ENCODE measurements around the gene FRRS1. TPM values are rescaled to one million over a fixed set of nuclear protein-coding genes. Genes with fewer than 3 reads are reported as not detected.
"Not testable (repeated sequence)": the region's sequence is repeated elsewhere in the genome, so short reads cannot be mapped to it uniquely, and the experiment has no call there.

The FRRS1 gene
- polyA plus RNA-seq, 1 experiment = 0.93 TPM

GRCh38 chr1:99763956-99764355 lies 2.5 kb downstream of the FRRS1 start:
- Histone ChIP-seq H3K36me3 (ENCODE audit: control insufficient read depth, insufficient read depth, low read length) (no peaks in the 10 kb centered on the region), H3K27me3 (ENCODE audit: control insufficient read depth, insufficient read depth, low read length) (no peaks in the 10 kb centered on the region), H3K4me3 (ENCODE audit: low read depth, low read length) (no peak overlapping the region)
- no peak for DNase-seq (ENCODE audit: low read depth)
- TF ChIP-seq CTCF (IDR thresholded peaks at IDR 0.05; ENCODE audit: insufficient read depth, low read depth, low read length) = no peak
- CTCF ChIA-PET = interaction anchor here (0.6 kb wide), 1 partner anchor 493 kb away, joined by 4 read pairs; no protein-coding TSS in a partner anchor
- POLR2A ChIA-PET = no interaction called here

- Histone ChIP-seq H3K27me3 (ENCODE audit: control insufficient read depth, insufficient read depth, low read length) (no peaks in the 10 kb centered on the region), H3K4me3 (ENCODE audit: low read depth, low read length) (no peak overlapping the region), H3K36me3 (ENCODE audit: control insufficient read depth, insufficient read depth, low read length) (no peaks in the 10 kb centered on the region)
- no peak for TF ChIP-seq CTCF (IDR thresholded peaks at IDR 0.05; ENCODE audit: insufficient read depth, low read depth, low read length)
- POLR2A ChIA-PET = no interaction called here
- DNase-seq (ENCODE audit: low read depth) = no peak
- CTCF ChIA-PET = no interaction called here
Measured at GRCh38 chr1:99761774-99762173, 4.7 kb downstream of the FRRS1 start.

- CTCF ChIA-PET = no interaction called here
- DNase-seq (ENCODE audit: low read depth) = no peak
- Histone ChIP-seq H3K4me3 (ENCODE audit: low read depth, low read length) (no peak overlapping the region), H3K36me3 (ENCODE audit: control insufficient read depth, insufficient read depth, low read length) (no peaks in the 10 kb centered on the region), H3K27me3 (ENCODE audit: control insufficient read depth, insufficient read depth, low read length) (no peaks in the 10 kb centered on the region)
- POLR2A ChIA-PET = no interaction called here
- TF ChIP-seq CTCF (IDR thresholded peaks at IDR 0.05; ENCODE audit: insufficient read depth, low read depth, low read length) = no peak
Measured at GRCh38 chr1:99759518-99760160, 6.8 kb downstream of the FRRS1 start.

- POLR2A ChIA-PET; CTCF ChIA-PET; H3K36me3 ChIP-seq (ENCODE audit: control insufficient read depth, insufficient read depth, low read length); DNase-seq (ENCODE audit: low read depth); H3K27me3 ChIP-seq (ENCODE audit: control insufficient read depth, insufficient read depth, low read length); H3K4me3 ChIP-seq (ENCODE audit: low read depth, low read length): not testable (repeated sequence)
Measured at GRCh38 chr1:99758686-99759517, 7.5 kb downstream of the FRRS1 start.

- Histone ChIP-seq H3K4me3 (ENCODE audit: low read depth, low read length) (no peak overlapping the region), H3K27me3 (ENCODE audit: control insufficient read depth, insufficient read depth, low read length) (no peaks in the 10 kb centered on the region), H3K36me3 (ENCODE audit: control insufficient read depth, insufficient read depth, low read length) (no peaks in the 10 kb centered on the region)
- ChIA-PET CTCF (no interaction called here), POLR2A (interaction anchor here (0.6 kb wide), 1 partner anchor 62 kb away, joined by 3 read pairs; no protein-coding TSS in a partner anchor)
- no peak for DNase-seq (ENCODE audit: low read depth)
- no peak for TF ChIP-seq CTCF (IDR thresholded peaks at IDR 0.05; ENCODE audit: insufficient read depth, low read depth, low read length)
Measured at GRCh38 chr1:99758073-99758511, 8.3 kb downstream of the FRRS1 start.
